Memory B cell (primary cell): Measurements from ENCODE around the gene COMMD3.

ENCODE experiments used
- ATAC-seq: fragments of 150-1000 bp; cut with Tn5 transposase; 2 replicates; pipeline ENCODE4 v1.10.0; 2021; ENCODE audit warnings: low read depth, mild to moderate bottlenecking, moderate library complexity
- DNase-seq, 2 donors: peaks; one replicate each; pipeline ENCODE4 v3.0.0; 2022; ENCODE audit warnings: low spot score in 2 of 2
- H3K27ac Mint-ChIP-seq: one replicate; pipeline ENCODE4 v1.8.0; 2022; ENCODE audit warnings: mild to moderate bottlenecking, moderate library complexity, mixed read lengths
- H3K27me3 Mint-ChIP-seq: one replicate; pipeline ENCODE4 v1.8.0; 2022; ENCODE audit warnings: mixed read lengths
- H3K36me3 Mint-ChIP-seq: one replicate; pipeline ENCODE4 v1.8.0; 2022; ENCODE audit warnings: mild to moderate bottlenecking, mixed read lengths
- H3K4me1 Mint-ChIP-seq: one replicate; pipeline ENCODE4 v1.8.0; 2022; ENCODE audit warnings: mixed read lengths
- H3K4me3 Mint-ChIP-seq: one replicate; pipeline ENCODE4 v1.8.0; 2022; ENCODE audit warnings: mild to moderate bottlenecking, moderate library complexity, mixed read lengths
- H3K9me3 Mint-ChIP-seq: one replicate; pipeline ENCODE4 v1.8.0; 2022; ENCODE audit warnings: mixed read lengths

COMMD3 gene

DNA sequence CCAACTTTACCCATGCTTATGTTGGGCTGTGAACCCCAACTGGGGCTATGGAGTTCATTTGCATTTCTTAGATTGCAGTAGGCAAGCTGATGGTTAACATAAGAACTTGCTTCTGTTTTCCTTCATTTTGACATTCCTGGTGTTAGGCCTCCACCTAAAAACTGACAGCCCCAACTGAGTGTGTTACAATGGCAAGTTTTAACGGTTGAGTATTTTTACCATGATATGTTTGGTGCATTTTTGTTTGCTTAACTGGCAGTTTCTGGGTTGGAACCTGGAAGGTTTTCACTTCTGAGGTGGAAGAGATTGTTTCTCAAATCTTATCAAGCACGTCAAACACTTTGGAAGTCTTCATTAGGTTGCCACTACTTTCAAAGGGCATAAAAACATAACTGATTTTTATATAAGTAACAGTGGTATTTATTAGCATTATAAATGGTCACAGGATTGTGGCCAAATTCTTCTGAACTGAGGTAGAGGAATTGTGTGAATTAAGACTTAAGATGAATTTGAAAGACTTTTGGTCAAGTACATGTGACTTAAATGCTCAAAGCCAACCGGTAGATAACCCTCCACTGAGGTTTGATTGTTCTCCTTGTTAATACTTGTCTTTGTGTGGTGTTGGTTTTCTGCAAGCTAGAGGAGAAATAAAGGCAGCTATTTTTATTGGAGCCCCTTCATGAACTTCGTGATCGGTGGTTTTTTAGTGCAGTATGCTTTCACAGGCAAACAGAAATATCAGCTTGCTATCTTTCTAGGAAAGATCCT is 7.5 kb downstream of the COMMD3 start:
- DNase-seq (no peak), ATAC-seq (no peak)
- Mint-ChIP-seq H3K4me1 (peaks cover 33% of the 10 kb centered on the region), H3K27me3 (no peaks in the 10 kb centered on the region), H3K36me3 (peaks cover 4% of the 10 kb centered on the region), H3K27ac (peak overlapping the region; percentile 91), H3K4me3 (no peak overlapping the region), H3K9me3 (no peaks in the 10 kb centered on the region)

DNA sequence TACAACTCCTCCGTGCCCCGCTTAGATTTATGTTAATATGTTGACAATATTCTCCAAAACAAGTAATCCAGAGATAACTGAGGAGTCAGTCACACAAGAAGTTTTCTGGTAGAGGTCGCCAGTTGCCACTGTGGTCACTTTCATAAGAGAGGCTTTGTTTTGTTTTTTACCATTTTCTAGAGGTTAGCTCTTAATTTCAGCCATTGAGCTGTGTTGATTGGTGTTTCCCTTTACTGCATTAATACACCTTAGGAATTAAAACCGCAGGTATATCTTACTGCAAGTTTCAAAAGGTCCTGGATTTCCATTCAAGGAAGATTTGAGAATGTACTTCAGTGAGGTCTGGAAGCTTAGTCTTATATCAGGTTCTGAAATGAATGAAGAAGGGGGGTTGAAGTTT is 8.2 kb downstream of the COMMD3 start:
- Mint-ChIP-seq H3K27me3 (no peaks in the 10 kb centered on the region), H3K4me1 (peaks cover 33% of the 10 kb centered on the region), H3K36me3 (peaks cover 8% of the 10 kb centered on the region), H3K4me3 (peak overlapping the region; percentile 87), H3K27ac (peak overlapping the region; percentile 91), H3K9me3 (no peaks in the 10 kb centered on the region)
- ATAC-seq = no peak
- DNase-seq = no peak

DNA sequence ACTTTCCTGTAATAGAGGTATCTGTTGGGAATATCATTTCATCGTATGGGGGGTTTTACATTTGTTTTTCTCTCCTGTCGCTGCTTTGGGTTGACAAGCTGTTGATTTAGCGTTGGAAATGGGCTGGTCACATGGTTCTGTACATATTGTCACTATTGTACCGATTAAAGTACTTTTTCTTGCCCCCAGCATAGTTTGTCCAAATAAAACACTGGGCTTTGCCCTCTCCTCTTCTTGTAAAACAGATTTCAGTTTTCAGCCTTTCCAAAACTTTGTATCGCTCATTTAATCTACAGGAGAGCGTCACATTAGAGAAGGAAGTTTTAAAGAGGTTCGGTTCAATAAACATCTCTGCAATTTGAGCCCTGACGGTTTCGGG is 8.7 kb downstream of the COMMD3 start:
- no peaks in the 10 kb centered on the region for H3K9me3 Mint-ChIP-seq
- peak overlapping the region; percentile 91 for H3K27ac Mint-ChIP-seq
- H3K4me1 Mint-ChIP-seq = peaks cover 33% of the 10 kb centered on the region
- H3K4me3 Mint-ChIP-seq = peak overlapping the region; percentile 87
- DNase-seq (no peak), ATAC-seq (no peak)
- peaks cover 12% of the 10 kb centered on the region for H3K36me3 Mint-ChIP-seq
- H3K27me3 Mint-ChIP-seq = no peaks in the 10 kb centered on the region

DNA sequence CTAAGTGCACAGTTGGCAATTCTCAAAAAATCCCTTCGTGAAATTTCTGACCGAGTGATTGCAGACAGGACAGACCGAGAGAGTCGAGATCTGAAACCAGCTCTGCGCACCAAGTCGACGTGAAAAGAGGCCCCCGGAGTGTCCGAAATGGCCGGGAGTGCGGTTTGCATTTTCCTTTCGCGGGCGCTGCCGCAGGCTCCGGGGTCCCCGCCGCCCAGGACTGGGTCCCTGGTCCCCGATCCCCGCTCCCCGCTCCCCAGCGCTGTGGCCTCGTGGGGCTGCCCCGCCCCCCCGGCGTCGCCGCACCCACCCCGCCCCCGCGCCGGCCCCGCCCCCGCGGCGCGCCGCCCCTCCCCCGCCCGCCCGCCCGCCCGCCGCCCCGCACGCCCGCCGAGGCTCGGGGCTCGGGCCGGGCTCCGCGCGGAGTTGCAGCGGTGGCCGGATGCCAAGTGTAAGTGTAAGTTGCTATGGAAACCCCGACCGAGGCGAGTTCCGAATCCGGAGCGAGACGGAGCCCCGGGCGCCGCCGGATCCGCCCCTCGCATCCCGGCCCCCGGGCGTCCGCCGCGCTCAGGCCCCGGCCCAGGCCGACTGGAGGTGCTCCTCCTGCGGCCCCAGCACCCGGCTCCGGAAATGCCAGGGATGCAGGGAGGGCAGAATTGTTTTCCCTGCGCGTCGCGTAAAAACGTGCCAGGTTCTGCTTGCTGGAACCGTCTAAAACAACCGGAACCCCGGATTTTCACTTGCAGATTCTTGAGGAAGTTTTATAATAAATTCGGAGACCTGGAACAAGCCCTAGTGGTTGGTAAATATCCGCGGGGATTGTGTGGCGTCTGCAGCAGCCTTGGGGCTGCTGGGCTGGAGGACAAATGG is 9.3 kb downstream of the COMMD3 start:
- no peaks in the 10 kb centered on the region for H3K9me3 Mint-ChIP-seq
- peak; percentile 68 for DNase-seq
- H3K27ac Mint-ChIP-seq = peak overlapping the region; percentile 91
- peak; percentile 52 for ATAC-seq
- H3K27me3 Mint-ChIP-seq = no peaks in the 10 kb centered on the region
- H3K36me3 Mint-ChIP-seq = peaks cover 12% of the 10 kb centered on the region
- H3K4me3 Mint-ChIP-seq = peak overlapping the region; percentile 87
- H3K4me1 Mint-ChIP-seq = peaks cover 29% of the 10 kb centered on the region

DNA sequence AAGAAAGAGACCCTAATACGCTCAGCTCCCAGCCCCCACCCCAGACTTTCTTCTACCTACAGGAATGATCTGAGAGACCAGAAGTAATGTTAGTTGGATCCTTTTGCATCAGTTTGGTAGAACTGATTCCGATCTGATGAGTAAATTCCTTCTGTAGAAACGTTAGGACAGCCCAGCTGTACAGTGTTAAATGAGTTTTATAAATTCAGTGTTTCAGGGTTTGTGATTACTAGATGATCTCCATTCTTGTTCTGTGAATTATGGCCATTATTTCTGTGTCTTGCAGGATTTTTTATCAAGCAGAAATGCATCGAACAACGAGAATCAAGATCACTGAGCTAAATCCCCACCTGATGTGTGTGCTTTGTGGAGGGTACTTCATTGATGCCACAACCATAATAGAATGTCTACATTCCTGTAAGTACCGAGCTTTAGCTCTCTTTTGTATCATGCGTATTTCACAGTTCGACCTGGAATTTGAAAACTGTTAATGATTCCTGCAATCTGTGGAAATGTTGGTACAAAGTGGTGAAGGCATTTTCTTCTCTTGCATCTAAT is 10.0 kb downstream of the COMMD3 start:
- Mint-ChIP-seq H3K36me3 (peaks cover 12% of the 10 kb centered on the region), H3K27ac (peak overlapping the region; percentile 85), H3K4me3 (peak overlapping the region; percentile 70), H3K27me3 (no peaks in the 10 kb centered on the region), H3K4me1 (peaks cover 29% of the 10 kb centered on the region), H3K9me3 (no peaks in the 10 kb centered on the region)
- DNase-seq (no peak), ATAC-seq (no peak)

DNA sequence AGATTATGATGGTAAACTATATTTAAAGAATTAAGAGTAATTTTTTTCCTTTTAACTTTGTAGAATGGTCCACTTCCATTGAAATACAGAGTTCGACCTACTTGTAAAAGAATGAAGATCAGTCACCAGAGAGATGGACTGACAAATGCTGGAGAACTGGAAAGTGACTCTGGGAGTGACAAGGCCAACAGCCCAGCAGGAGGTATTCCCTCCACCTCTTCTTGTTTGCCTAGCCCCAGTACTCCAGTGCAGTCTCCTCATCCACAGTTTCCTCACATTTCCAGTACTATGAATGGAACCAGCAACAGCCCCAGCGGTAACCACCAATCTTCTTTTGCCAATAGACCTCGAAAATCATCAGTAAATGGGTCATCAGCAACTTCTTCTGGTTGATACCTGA is 13.0 kb downstream of the COMMD3 start:
- Mint-ChIP-seq H3K4me3 (no peak overlapping the region), H3K27me3 (no peaks in the 10 kb centered on the region), H3K27ac (no peak overlapping the region), H3K9me3 (no peaks in the 10 kb centered on the region), H3K36me3 (peaks cover 12% of the 10 kb centered on the region), H3K4me1 (peaks cover 20% of the 10 kb centered on the region)
- DNase-seq (no peak), ATAC-seq (no peak)

DNA sequence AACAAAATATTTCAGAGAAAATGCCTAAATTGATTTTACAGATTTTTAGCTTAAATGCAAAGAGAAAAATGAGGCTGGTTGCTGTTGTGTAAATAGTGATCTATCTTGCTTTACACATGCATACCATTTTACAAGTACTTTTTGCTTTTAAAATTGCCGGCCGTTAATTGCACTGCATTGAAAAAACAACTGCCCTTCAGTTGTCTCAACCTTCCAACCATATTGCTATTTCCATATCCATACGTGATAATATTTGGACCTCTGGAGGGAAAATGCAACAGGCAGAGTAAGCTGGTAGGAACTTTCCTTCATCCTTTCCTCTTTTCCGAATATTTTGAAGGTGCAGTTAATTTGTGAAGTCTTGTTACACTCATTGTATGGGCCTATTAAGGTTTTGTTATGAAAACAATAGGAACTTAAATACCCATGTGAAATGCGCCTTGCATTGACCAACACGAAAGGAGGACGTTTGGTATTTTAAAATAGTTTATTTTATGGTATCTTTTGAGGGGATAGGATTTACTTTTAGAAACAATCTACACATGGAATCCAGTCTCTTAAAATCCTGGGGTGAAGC is 16.0 kb downstream of the COMMD3 start:
- DNase-seq (no peak), ATAC-seq (no peak)
- Mint-ChIP-seq H3K4me1 (peaks cover 11% of the 10 kb centered on the region), H3K36me3 (peaks cover 12% of the 10 kb centered on the region), H3K9me3 (no peaks in the 10 kb centered on the region), H3K27me3 (no peaks in the 10 kb centered on the region), H3K27ac (no peak overlapping the region), H3K4me3 (no peak overlapping the region)

DNA sequence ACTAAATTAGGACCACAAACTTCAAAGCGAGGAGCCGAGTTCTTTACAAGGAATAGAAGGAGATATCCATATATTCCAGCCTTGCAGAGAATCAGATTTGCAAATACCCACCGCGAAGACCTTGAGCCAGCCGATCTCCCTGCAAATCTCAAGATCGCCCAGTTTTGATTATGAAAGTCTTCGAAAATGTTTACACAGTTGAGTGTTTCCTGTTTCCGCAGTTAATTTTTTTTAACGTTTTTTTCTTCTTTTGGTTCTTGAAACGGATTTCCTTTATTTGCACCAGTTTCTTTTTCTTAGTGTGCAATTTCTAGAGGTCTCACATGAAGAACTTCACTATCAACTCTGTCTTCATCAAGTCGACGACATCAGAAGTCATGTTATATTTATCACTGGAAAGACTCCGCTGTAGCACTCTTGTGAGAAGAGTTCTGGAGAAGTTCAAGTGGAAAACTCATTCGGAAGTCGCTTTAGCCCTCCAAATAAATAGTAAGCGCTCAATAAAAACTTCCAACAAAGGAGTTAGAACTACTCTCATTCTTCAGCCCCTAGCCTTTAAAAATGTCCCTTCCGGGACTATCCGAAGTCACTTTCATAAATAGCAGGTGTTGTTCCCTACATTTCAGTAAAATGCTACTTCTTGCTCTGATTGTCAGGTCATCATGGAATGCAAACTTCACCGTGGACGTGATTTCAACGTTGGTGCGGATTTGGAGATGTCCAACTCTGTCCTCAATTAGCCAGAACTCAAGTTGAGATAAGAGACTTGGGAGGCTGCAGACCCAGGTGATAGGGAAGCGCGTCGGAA is 17.2 kb downstream of the COMMD3 start:
- Mint-ChIP-seq H3K9me3 (no peaks in the 10 kb centered on the region), H3K36me3 (peaks cover 10% of the 10 kb centered on the region), H3K27ac (peak overlapping the region; percentile 94), H3K4me3 (peak overlapping the region; percentile 79), H3K4me1 (peaks cover 11% of the 10 kb centered on the region), H3K27me3 (no peaks in the 10 kb centered on the region)
- ATAC-seq (peak; percentile 5), DNase-seq (no peak)

DNA sequence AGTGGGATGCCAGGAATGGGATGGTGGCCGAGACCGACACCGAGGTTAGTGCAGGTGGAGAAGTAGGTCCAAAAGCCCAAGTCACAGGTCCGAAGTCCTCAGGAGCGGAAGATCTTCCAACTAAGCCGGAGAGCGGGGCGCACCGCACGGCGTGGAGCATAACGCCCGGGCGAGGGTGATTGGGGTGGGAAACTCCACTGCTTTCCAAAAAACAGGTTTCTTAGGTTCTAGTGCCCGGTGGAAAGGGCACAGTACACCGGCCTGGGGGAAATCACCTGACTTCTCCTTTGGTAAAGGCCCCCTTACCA is 17.7 kb downstream of the COMMD3 start:
- H3K27me3 Mint-ChIP-seq = no peaks in the 10 kb centered on the region
- peak overlapping the region; percentile 79 for H3K4me3 Mint-ChIP-seq
- H3K27ac Mint-ChIP-seq = peak overlapping the region; percentile 94
- DNase-seq = no peak
- no peaks in the 10 kb centered on the region for H3K9me3 Mint-ChIP-seq
- H3K4me1 Mint-ChIP-seq = peaks cover 11% of the 10 kb centered on the region
- peaks cover 10% of the 10 kb centered on the region for H3K36me3 Mint-ChIP-seq
- ATAC-seq = no peak

DNA sequence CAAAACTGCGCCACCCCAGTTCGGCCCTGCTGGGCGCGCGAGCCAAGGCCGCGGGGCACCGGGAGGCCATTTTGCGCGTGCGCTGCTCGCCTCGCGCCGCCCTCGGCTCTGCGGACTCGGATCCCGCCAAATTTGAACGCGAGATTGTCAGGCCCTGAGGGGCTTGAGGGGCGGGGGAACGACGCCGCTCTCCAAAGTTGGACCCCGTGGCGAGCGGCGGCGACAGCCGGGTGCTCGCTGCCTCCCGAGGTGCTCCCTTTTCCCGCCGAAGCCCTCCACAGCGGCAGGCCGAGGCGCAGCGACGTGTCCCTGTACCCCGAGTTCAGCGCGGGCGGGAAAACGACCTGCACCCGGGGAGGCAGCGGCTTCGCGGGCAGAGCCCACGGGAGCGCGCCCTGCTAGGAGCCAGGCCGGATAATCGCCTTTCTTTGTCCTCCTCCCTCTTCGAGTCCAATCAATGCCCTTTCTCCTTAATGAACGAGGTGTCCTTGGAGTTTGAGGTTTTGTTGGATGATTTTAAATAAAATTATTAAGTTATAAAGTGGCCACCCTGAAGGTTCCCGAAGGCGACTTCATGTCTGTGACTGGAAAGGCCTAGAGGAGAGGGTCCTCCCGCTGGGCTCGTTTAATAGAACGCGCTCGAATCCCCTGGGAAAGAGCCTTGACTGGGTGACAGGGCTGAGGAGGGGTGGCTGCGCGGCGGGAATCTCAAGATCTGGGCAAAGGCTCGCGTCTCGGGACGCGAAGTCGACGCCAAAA is 18.4 kb downstream of the COMMD3 start:
- ATAC-seq = no peak
- peaks cover 4% of the 10 kb centered on the region for H3K36me3 Mint-ChIP-seq
- peak overlapping the region; percentile 88 for H3K4me3 Mint-ChIP-seq
- H3K27ac Mint-ChIP-seq = peak overlapping the region; percentile 95
- H3K27me3 Mint-ChIP-seq = no peaks in the 10 kb centered on the region
- no peak for DNase-seq
- H3K4me1 Mint-ChIP-seq = peaks cover 11% of the 10 kb centered on the region
- no peaks in the 10 kb centered on the region for H3K9me3 Mint-ChIP-seq

DNA sequence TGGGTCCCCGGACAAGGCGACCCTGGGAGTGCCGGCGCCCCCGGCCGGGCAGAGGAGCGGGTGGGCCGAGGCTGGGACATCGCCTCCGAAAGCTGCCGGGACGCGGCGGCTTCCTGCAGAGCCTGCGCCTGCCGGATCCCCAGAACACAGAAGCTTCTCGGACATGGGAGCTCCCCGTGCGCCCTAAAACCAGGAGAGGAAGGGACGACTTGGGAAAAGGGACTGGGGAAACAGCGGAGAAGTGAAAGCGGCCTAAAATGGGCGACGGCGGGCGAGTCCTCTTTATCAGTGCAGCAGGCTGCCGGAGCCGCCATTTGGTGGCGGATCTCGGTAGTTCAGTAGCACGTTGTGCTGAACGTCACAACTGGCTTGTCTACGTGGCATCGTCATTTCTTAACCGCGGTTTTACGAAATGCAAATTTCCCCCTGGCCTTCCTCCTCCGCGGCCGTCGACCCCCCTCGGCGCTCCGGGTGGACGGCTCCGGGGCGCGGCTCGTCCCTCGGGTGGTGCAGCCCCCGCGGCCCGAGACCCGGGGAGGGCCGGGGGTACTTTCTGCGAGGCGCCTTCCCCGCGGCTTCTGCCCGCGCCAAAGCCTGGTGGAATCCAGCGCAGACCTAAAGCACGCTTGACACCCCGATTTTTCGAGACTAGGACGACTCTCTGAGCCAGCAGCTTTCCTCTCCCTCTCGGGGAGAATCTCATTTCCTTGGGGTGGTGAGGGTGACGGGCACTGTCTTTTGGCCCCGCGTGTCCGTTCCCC is 19.2 kb downstream of the COMMD3 start:
- Mint-ChIP-seq H3K9me3 (no peaks in the 10 kb centered on the region), H3K27ac (peak overlapping the region; percentile 95), H3K27me3 (no peaks in the 10 kb centered on the region), H3K36me3 (no peaks in the 10 kb centered on the region), H3K4me1 (peaks cover 14% of the 10 kb centered on the region), H3K4me3 (peak overlapping the region; percentile 88)
- ATAC-seq (peak; percentile 86), DNase-seq (peak; percentile 76)

DNA sequence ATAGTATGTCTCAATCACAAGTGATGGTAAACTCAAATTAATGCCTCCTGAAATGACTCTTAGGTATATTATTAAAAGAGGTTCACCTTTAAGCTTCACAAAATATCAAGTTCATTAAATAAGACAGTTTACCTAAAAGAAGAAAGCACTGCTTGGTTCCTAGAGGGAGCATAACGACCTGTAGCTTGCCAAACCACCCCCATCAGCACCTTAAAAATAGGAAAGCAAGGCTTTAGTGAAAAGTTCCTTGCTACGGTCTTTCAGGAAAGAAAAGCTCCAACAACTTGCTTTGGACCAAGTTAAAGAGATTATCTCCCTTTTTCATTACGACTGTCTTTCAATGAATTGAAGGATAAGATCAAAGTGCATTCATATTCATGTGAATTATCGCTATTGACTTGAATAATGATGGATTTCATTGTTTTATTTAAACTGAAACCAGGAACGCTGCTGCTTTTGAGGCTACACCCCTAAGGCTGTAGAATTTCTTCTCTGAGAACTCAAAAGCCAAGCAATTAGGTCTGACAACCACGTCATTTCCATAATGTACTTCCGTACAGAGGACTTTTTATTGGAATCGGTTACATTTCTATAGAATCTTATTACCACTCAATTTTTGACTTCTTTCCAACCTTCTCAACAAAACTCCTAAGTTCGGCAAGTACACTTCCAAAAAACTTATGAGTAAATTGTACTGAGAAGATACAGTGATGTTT is 22.2 kb downstream of the COMMD3 start:
- H3K4me1 Mint-ChIP-seq = peaks cover 16% of the 10 kb centered on the region
- no peak overlapping the region for H3K4me3 Mint-ChIP-seq
- no peak overlapping the region for H3K27ac Mint-ChIP-seq
- H3K9me3 Mint-ChIP-seq = no peaks in the 10 kb centered on the region
- H3K36me3 Mint-ChIP-seq = no peaks in the 10 kb centered on the region
- DNase-seq (no peak), ATAC-seq (no peak)
- H3K27me3 Mint-ChIP-seq = peaks cover 5% of the 10 kb centered on the region
